ENCODE measurements around the gene LRRFIP2.

DNA sequence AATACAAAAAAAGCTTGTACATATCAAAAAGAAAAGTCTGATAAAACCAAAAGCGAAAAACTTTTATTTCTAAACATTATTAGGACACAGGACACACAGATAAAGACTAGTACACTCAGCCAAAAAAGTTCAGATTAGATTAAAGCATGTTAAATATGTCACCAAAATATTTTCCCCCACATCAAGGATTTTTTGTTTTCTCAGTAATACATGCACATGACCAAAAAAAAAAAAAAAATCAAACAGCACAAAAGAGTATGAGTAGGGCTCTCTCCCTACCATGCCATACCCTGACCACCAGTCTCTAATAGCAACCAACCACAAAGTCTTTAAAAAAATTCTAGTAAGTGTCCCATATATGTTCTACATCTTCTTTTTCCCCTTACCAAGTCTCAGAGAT is 77.4 kb downstream of the LRRFIP2 start:
- TF ChIP-seq, protein P1, sequence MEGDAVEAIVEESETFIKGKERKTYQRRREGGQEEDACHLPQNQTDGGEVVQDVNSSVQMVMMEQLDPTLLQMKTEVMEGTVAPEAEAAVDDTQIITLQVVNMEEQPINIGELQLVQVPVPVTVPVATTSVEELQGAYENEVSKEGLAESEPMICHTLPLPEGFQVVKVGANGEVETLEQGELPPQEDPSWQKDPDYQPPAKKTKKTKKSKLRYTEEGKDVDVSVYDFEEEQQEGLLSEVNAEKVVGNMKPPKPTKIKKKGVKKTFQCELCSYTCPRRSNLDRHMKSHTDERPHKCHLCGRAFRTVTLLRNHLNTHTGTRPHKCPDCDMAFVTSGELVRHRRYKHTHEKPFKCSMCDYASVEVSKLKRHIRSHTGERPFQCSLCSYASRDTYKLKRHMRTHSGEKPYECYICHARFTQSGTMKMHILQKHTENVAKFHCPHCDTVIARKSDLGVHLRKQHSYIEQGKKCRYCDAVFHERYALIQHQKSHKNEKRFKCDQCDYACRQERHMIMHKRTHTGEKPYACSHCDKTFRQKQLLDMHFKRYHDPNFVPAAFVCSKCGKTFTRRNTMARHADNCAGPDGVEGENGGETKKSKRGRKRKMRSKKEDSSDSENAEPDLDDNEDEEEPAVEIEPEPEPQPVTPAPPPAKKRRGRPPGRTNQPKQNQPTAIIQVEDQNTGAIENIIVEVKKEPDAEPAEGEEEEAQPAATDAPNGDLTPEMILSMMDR (IDR thresholded peaks at IDR 0.05) = no peak
- TF ChIP-seq POLR2A (IDR thresholded peaks at IDR 0.05) = no peak
- no peak for TF ChIP-seq EP300 (IDR thresholded peaks at IDR 0.05)

Data from ovary (tissue), 3 donors.